ENCODE data around the gene C1QB.
"Not testable (repeated sequence)": the region's sequence is repeated elsewhere in the genome, so short reads cannot be mapped to it uniquely, and the experiment has no call there.

Gene C1QB

DNA sequence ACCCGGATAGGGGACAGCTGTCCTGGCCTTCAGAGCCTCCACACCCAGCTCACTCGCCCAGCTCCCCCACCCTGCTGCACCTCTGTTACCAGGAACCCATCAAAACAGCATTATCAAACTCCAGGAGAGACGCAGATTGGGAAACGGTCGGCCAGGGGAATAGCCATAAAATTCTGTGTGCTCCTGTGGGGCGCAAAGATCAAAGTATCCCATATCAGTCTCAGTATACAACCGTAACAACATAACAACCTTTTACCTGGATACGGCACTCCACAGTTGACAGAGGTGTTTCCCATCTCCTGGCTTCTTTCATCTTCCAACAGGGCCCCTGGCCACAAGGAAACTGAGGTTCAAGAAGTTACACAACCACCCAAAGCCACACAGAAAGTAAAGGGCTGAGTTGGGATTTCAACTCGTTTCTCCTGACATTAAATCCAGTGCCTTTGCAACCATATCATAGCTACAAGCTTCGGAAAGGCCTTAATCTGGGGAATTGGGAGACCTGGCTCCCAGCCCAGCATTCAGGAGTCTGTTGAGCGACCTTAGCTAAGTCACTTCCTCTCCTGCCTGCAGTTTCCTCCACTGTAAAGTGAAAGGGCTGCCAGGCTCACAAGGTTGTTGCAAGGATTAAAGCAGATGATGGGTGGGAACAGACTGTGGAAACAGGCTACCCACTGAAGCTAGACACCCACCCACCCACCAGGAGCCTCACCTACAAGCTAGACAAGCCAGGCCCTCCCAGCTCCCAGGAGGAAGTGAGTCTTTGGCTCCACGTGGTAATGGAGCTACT is 49.5 kb downstream of the C1QB start:
- no peak for DNase-seq

- peak; percentile 75 to 79 for DNase-seq
Measured at GRCh38 chr1:22704440-22705067, 51.5 kb downstream of the C1QB start.

DNA sequence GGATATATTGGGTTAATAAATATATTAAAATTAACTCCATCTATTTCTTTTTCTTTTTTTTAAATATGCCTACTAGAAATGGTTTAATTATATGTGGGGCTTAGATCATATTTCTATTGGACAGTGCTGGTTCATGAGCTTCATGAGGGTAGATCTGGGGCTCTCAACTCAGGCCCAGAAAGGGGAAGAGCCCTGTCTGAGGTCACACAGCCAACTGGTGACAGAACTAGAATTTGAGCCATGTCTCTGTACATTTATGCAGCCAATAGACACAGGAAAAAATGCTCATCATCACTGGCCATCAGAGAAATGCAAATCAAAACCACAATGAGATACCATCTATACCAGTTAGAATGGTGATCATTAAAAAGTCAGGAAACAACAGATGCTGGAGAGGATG is 52.5 kb downstream of the C1QB start:
- DNase-seq = no peak

- DNase-seq = not testable (repeated sequence)
Measured at GRCh38 chr1:22706100-22706499, 53.1 kb downstream of the C1QB start.

DNA sequence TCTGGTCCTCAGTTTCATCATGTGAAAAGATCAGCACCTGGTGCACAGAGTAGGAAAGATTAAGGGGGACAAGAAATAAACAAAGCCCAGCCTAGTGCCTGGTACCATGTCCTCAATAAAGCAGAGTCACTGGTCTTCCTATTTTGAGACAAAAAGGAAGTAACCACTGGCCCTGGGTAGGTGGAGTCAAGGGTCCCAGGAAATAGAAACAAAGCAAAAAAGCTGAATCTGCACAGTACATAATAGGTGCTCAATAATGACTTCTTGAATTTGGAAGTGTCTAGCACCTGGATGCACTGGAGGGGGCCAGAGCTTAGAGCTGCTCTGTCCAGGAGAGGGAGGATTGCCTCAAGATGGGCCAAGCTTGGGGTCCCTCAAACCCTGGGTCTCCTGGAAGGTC is 55.7 kb downstream of the C1QB start:
- no peak for DNase-seq

GRCh38 chr1:22709227-22709626 is 56.2 kb downstream of the C1QB start:
- DNase-seq = no peak

DNA sequence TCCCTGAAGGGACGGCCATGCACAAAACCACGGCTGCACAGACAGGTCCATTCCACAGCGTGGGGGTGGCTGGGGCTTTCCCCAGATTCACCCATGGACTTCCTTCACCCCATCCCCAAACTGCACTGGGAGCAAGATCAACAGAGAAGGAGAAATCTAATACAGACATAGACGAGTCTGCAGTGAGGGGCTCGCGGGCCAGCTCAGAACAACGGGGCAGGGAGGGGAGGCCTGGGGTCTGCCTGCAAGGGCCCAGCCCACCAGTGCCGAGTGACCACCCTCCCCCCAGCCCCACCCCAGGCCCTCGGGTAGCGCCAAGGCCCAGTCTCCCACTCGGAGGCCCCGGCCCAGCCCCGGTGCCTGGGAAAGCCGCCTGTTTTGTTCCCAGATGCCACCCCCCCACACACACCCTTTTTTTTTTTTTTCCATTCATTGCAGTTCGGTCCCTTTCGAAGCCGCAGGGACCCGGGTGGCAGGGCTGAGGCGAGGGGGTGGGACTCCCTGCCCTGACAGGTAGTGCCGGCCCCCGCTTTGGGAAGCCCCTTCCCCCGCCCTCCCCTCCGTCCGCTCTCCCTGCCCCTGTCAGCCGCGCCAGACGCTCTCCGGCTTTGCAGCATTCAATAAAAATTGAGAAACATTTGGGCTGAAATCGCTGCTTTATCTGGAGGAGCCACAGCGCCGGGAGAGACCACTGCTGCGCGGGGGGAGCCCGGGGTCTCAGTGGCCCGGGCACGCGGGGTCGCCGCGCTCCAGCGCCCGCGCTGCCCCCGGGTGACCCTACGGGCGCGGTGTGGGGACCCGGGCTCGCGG is 57.1 kb downstream of the C1QB start:
- DNase-seq = no peak

GRCh38 chr1:22710701-22711049 is 57.6 kb downstream of the C1QB start, which contains the start of gene EPHB2:
Gene EPHB2 (plus strand): TSS chr1:22710839. CDS start chr1:22710983, 144 bp downstream.
- peak in 1 of 2 donors; percentile 10 for DNase-seq

DNA sequence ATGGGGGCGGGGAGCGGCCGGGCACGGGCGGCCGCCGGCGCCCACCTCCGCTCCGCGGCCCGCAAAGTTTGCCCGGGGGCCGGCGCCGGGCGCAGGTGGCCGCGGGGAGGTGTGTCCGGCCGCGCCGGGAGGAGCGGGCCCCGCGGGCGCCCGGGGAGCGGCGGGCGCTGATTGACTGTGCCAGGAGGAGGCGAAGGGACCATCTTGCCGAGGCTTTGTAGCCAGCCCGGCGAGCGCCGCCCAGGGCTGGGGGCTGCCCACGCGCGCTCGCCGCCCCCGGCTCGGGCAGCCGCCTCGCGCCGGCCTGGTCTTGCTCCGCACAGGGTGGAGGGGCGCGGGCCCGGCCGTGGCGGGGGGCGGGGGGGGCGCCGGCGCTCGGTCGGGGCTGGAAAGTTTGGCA is 58.0 kb downstream of the C1QB start:
- no peak for DNase-seq
